Karpas-422 (cell line): ENCODE measurements around the gene RBBP9. TPM values are rescaled to one million over a fixed set of nuclear protein-coding genes. Genes with fewer than 3 reads are reported as not detected.

Experiments used
- DNase-seq: peaks from one replicate; pipeline ENCODE4 v3.0.0-alpha.2; 2015
- H2AFZ ChIP-seq: fragments of 200-600 bp; sonication (generic); 2 replicates; pipeline ENCODE4 v1.6.1; 2014; ENCODE audit warnings: antibody characterized with exemption, low read length, mixed read lengths
- H3K27ac ChIP-seq: fragments of 200-600 bp; sonication (generic); 2 replicates; pipeline ENCODE4 v1.5.1; 2014; ENCODE audit warnings: mild to moderate bottlenecking, low read length, moderate library complexity
- H3K27me3 ChIP-seq: fragments of 200-600 bp; sonication (generic); 2 replicates; pipeline ENCODE4 v1.6.1; 2014; ENCODE audit warnings: low read length, mixed read lengths
- H3K36me3 ChIP-seq: fragments of 200-600 bp; sonication (generic); 2 replicates; pipeline ENCODE4 v1.6.1; 2014; ENCODE audit warnings: low read length, mixed read lengths; ENCODE audit not compliant: insufficient read depth
- H3K4me1 ChIP-seq: fragments of 200-600 bp; sonication (generic); 2 replicates; pipeline ENCODE4 v1.6.1; 2014; ENCODE audit warnings: mild to moderate bottlenecking, low read length, mixed read lengths
- H3K4me2 ChIP-seq: fragments of 200-600 bp; sonication (generic); 2 replicates; pipeline ENCODE4 v1.6.1; 2014; ENCODE audit warnings: low read length, low read depth, mild to moderate bottlenecking; ENCODE audit not compliant: poor library complexity, severe bottlenecking
- H3K4me3 ChIP-seq: fragments of 200-600 bp; sonication (generic); 2 replicates; pipeline ENCODE4 v1.5.1; 2014; ENCODE audit warnings: mild to moderate bottlenecking, antibody characterized with exemption, low read length, mixed read lengths
- H3K79me2 ChIP-seq: fragments of 200-600 bp; sonication (generic); 2 replicates; pipeline ENCODE4 v1.6.1; 2014; ENCODE audit warnings: mild to moderate bottlenecking, low read length, mixed read lengths
- H3K9ac ChIP-seq: fragments of 200-600 bp; sonication (generic); 2 replicates; pipeline ENCODE4 v1.6.0; 2014; ENCODE audit warnings: low read length
- H3K9me2 ChIP-seq: fragments of 200-600 bp; sonication (generic), shearing (Covaris generic); replicated peaks from 2 replicates; pipeline ENCODE4 v1.6.0; 2014; ENCODE audit warnings: mild to moderate bottlenecking, low read length, moderate library complexity; ENCODE audit not compliant: insufficient read depth
- H3K9me3 ChIP-seq: fragments of 300-700, 200-600 bp; sonication (generic); 2 replicates; pipeline ENCODE4 v1.6.1; 2014; ENCODE audit warnings: low read length, mixed read lengths
- H4K20me1 ChIP-seq: fragments of 200-600 bp; sonication (generic); 2 replicates; pipeline ENCODE4 v1.6.1; 2014; ENCODE audit warnings: mild to moderate bottlenecking, antibody characterized with exemption, low read length, low read depth; ENCODE audit not compliant: insufficient read depth
- small RNA-seq: library from RNA; depleted of rRNA; stranded (forward); fragments of <200 nt; gene quantifications from one replicate; pipeline ENCODE3, GENCODE V24; 2014
- total RNA-seq: library from RNA; depleted of rRNA; stranded (reverse); fragments of >200 nt; shearing (Covaris generic); gene quantifications from 2 replicates; pipeline ENCODE4 v1.2.3, GENCODE V29; 2014; ENCODE audit warnings: low replicate concordance; rRNA removed

The RBBP9 gene
- total RNA-seq, 1 experiment from 2014 or later: 11.2 TPM

DNA sequence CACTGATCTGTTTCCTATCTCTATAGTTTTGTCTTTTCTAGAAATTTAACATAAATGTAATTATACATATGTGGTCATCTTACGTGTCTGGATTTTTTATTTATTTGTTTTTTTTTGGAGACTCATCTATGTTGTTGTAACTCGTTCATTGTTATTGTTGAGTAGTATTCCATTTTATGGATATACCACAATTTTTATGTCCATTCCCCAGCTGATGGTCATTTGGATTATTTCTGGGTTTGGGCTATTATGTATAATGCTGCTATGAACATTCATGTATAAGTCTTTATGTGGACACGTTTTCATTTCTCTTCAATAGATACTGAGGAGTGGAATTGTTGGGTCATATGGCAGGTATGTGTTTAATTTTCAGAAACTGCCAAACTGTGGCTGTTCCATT is 40.4 kb downstream of the RBBP9 start:
- no peaks in the 10 kb centered on the region for H3K36me3 ChIP-seq
- H3K9ac ChIP-seq: no peak overlapping the region
- DNase-seq: no peak
- H4K20me1 ChIP-seq: no peaks in the 10 kb centered on the region
- H3K9me2 ChIP-seq: no peaks in the 10 kb centered on the region
- 0 out of 2 replicates have a peak, but pooled peaks cover 4% of the 10 kb centered on the region for H3K79me2 ChIP-seq
- H2AFZ ChIP-seq: no peak overlapping the region
- H3K4me2 ChIP-seq: no peak overlapping the region
- H3K4me1 ChIP-seq: no peaks in the 10 kb centered on the region
- H3K9me3 ChIP-seq: no peaks in the 10 kb centered on the region
- H3K27ac ChIP-seq: no peak overlapping the region
- H3K27me3 ChIP-seq: no peaks in the 10 kb centered on the region
- H3K4me3 ChIP-seq: no peak overlapping the region

- Histone ChIP-seq H2AFZ (no peak overlapping the region), H3K9ac (no peak overlapping the region), H3K79me2 (no peaks in the 10 kb centered on the region)
These were observed 53.1 kb downstream of the RBBP9 start for GRCh38 chr20:18443886-18444285.

DNA sequence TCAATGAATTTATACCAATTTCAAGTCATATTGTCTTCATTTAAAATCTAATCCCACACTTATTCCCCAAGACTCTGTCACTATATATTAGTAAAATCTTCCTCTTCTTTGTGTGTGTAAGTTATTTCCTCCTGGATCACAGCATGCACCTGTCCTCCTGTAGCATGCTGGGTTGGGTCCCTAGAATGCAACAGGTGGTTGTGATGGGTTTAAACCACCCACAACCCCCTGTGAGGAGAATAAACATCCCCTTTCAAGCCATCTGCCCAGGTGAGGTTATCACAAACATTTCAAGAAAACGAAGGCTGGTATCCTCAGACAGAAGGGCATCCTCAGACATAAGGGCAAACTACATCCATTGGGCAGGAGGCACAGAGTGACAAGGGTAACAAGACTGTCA is 56.6 kb downstream of the RBBP9 start:
- no peaks in the 10 kb centered on the region for H3K79me2 ChIP-seq
- H3K27ac ChIP-seq: no peak overlapping the region
- no peaks in the 10 kb centered on the region for H3K9me2 ChIP-seq
- H3K36me3 ChIP-seq: no peaks in the 10 kb centered on the region
- no peak overlapping the region for H2AFZ ChIP-seq
- no peak overlapping the region for H3K9ac ChIP-seq
- no peak overlapping the region for H3K4me2 ChIP-seq
- no peak overlapping the region for H3K4me3 ChIP-seq
- no peaks in the 10 kb centered on the region for H4K20me1 ChIP-seq
- no peaks in the 10 kb centered on the region for H3K4me1 ChIP-seq
- no peak for DNase-seq
- H3K27me3 ChIP-seq: no peaks in the 10 kb centered on the region
- no peaks in the 10 kb centered on the region for H3K9me3 ChIP-seq

More at GRCh38 chr20:18443886-18444285, 53.1 kb downstream of the RBBP9 start:
- H3K36me3 ChIP-seq: no peaks in the 10 kb centered on the region
- no peaks in the 10 kb centered on the region for H3K4me1 ChIP-seq
- no peaks in the 10 kb centered on the region for H3K27me3 ChIP-seq
- no peak overlapping the region for H3K4me2 ChIP-seq
- H3K9me3 ChIP-seq: no peaks in the 10 kb centered on the region
- no peak overlapping the region for H3K4me3 ChIP-seq
- H3K9me2 ChIP-seq: no peaks in the 10 kb centered on the region
- DNase-seq: no peak
- no peak overlapping the region for H3K27ac ChIP-seq
- H4K20me1 ChIP-seq: no peaks in the 10 kb centered on the region

DNA sequence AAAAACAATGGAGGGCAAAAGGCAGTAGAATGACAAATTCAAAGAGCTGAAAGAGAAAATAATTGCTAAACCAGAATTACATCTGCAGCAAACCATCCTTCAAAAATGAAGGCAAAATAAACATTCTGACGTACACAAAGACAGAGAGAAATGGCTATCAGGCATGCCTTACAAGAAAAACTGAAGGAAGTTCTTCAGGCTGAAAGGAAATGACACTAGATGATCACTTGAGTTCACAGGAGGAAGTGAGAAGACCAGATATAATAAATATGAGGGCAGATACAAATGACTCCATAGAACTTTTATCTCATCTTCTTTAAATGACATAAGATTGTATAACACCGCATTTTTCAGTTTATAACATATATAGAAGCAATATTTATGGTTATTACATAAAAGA is 60.2 kb downstream of the RBBP9 start:
- H3K4me3 ChIP-seq: no peak overlapping the region
- no peaks in the 10 kb centered on the region for H3K4me1 ChIP-seq
- no peak overlapping the region for H3K27ac ChIP-seq
- no peak overlapping the region for H3K9ac ChIP-seq
- no peaks in the 10 kb centered on the region for H3K79me2 ChIP-seq
- H2AFZ ChIP-seq: no peak overlapping the region
- no peak overlapping the region for H3K4me2 ChIP-seq
- no peaks in the 10 kb centered on the region for H3K9me3 ChIP-seq
- no peaks in the 10 kb centered on the region for H3K36me3 ChIP-seq
- H3K9me2 ChIP-seq: no peaks in the 10 kb centered on the region
- no peak for DNase-seq
- H4K20me1 ChIP-seq: no peaks in the 10 kb centered on the region
- H3K27me3 ChIP-seq: no peaks in the 10 kb centered on the region

Small RNA genes within 50 kb of the gene (small RNA-seq; reads per million reads assigned to genes)
- gene MIR3192: not detected

Other genes starting within 250 kb of the RBBP9 start
- 15.2 and 19.5 TPM in 2 replicates for gene ZNF133, start 208.7 kb downstream of the RBBP9 start, total RNA-seq
- gene DZANK1, start 30.2 kb downstream of the RBBP9 start, total RNA-seq: 27.9 and 35.6 TPM in 2 replicates
- gene POLR3F, start 29.8 kb downstream of the RBBP9 start, total RNA-seq: 22.0 and 31.7 TPM in 2 replicates
- gene SEC23B, start 10.7 kb upstream of the RBBP9 start, total RNA-seq: 39.3 and 45.4 TPM in 2 replicates
- gene SMIM26, start 70.2 kb upstream of the RBBP9 start, total RNA-seq: 101 and 268 TPM in 2 replicates
- 84.9 and 115 TPM in 2 replicates for gene DTD1, start 90.8 kb upstream of the RBBP9 start, total RNA-seq